SK-N-SH (cell line): ENCODE data around the gene TMEM98.

ENCODE experiments used
- CTCF ChIP-seq: fragments of 200-600 bp; sonication (generic); IDR thresholded peaks from 2 replicates; pipeline ENCODE4 v1.6.1; 2017; ENCODE audit warnings: antibody characterized with exemption, mild to moderate bottlenecking, moderate library complexity
- EP300 ChIP-seq, 2 experiments: IDR thresholded peaks; 2 replicates each; pipeline versions ENCODE4 v1.4.0 to v1.6.1; 2012; ENCODE audit warnings: borderline replicate concordance in 1 of 2, low read depth in 1 of 2, low read length in 1 of 2
- FOSL2 ChIP-seq: IDR thresholded peaks from 2 replicates; pipeline ENCODE4 v1.4.0; 2012; ENCODE audit warnings: low read depth, mild to moderate bottlenecking, moderate library complexity, borderline replicate concordance
- GABPA ChIP-seq: IDR thresholded peaks from 2 replicates; pipeline ENCODE4 v1.4.0; 2012; ENCODE audit warnings: low read depth, mild to moderate bottlenecking
- POLR2AphosphoS5 ChIP-seq: IDR thresholded peaks from 2 replicates; pipeline ENCODE4 v1.6.1; 2012; ENCODE audit warnings: low read depth, low read length
- RCOR1 ChIP-seq: fragments of 150-350 bp; IDR thresholded peaks from 2 replicates; pipeline ENCODE4 v1.6.1; 2017; ENCODE audit warnings: antibody characterized with exemption, low read length
- REST ChIP-seq: IDR thresholded peaks from 2 replicates; pipeline ENCODE4 v1.6.1; 2012; ENCODE audit warnings: mild to moderate bottlenecking, low read depth, low read length, moderate library complexity
- USF2 ChIP-seq: fragments of 150-350 bp; IDR thresholded peaks from 2 replicates; pipeline ENCODE4 v1.6.1; 2017; ENCODE audit warnings: antibody characterized with exemption, low read length, low read depth, borderline replicate concordance

GRCh38 chr17:32943647-32944191, 15.8 kb downstream of the TMEM98 start:
- no peak for TF ChIP-seq CTCF
- TF ChIP-seq REST = no peak
- TF ChIP-seq EP300 (IDR thresholded peaks at IDR 0.05; ENCODE audit: borderline replicate concordance in 1 of 2, low read depth in 1 of 2, low read length in 1 of 2) = no peak
- no peak for TF ChIP-seq FOSL2
- TF ChIP-seq POLR2AphosphoS5 = no peak
- no peak for TF ChIP-seq USF2
- TF ChIP-seq GABPA = no peak
- no peak for TF ChIP-seq RCOR1
